HG02571 (cell line): ENCODE results near the gene CCDC149.
"Not testable (repeated sequence)": the region's sequence is repeated elsewhere in the genome, so short reads cannot be mapped to it uniquely, and the experiment has no call there.

ENCODE experiments used
- ATAC-seq: cut with Tn5 transposase; IDR thresholded peaks from one replicate; pipeline ENCODE4 v1.9.1; 2021; ENCODE audit warnings: mild to moderate bottlenecking, moderate library complexity; ENCODE audit not compliant: unreplicated experiment

The CCDC149 gene

GRCh38 chr4:24917076-24917856 is 4.4 kb upstream of the CCDC149 start:
- ATAC-seq: no peak

- no peak for ATAC-seq
Measured at GRCh38 chr4:24915121-24915922, 2.5 kb upstream of the CCDC149 start.

DNA sequence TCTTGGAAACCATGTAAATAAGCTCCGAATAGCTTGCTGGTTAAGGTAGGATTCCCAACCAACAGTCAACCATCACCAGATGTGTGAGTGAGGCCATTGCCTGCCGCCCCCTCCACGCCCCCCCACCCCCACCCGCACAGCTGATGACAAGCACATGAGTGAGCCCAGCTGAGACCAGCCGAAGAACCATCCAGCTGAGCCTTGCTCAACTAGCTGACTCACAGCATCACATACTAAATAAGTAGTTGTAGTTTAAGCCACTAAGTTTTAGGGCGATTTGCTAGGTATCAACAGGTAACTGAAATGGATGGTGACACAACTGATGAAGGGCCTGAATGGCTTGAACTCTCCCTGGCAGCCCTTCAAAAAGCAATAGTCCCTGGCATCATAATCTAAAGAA is 1.6 kb upstream of the CCDC149 start:
- ATAC-seq: no peak

DNA sequence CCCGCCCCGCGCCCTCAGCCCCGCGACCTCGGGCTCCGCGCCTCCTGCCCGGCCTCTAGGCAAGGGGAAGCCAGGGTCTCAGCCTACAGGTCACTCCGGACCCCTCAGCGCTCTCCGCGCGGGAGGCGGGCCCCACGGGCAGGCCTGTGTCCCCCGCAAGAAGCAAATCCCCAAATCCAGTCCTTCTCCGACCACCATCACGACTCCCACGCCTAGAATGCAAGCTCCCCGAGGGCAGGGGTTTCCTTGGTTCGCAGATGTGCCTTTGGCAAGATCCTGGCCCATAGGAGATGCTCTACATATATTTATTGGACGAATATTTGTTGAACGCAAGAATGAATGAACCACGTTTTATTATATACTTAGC is 260 bp upstream of the CCDC149 start:
- ATAC-seq: no peak

DNA sequence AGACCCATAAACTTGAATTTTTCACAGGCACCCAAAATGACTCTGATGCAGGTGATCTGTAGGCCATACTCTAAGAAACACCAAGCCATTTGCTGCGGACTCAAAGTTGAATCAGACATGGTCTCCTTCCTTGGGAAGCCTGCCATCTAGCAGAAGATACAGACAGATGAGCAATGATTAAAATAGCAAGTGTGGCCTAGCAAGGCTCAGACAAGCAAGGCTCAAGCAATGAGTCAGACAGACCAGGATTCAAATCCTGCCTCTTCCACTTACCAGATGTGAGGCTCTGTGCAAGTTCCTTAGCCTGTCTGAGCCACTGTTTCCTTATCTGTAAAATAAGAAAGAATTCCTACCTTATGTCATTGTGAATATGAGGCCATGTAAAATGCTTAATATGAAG is 2.3 kb downstream of the CCDC149 start:
- no peak for ATAC-seq

DNA sequence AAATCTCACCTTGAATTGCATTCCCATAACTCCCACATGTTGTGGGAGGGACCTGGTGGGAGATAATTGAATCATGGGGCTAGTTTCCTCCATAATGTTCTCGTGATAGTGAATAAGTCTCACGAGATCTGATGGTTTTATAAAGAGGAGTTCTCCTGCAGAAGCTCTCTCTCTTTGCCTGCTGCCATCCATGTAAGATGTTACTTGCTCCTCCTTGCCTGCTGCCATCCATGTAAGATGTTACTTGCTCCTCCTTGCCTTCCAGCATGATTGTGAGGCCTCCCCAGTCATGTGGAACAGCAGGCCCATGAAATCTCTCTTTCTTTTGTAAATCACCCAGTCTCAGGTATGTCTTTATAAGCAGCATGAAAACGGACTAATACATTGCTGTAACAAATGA is 3.2 kb downstream of the CCDC149 start:
- not testable (repeated sequence) for ATAC-seq

DNA sequence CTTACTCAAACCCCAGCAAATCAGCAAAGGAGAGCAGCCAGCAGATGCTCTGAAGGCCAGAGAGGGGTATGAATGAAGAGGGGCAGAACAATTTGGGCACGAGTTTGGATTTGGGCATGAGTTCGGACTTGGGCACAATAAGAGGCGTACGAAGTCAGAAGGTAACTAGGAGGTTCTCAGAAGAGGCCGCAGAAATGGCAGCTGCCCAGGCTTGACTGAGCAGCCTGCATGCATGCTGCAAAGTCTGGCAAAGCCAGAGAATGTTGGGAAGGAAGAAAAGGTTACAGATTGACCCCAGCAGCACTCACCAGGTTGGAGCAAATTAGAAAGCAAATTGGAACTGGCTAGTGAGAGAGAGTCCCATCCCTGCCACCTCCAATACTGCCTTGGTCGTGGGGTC is 15.2 kb downstream of the CCDC149 start:
- no peak for ATAC-seq

- no peak for ATAC-seq
Measured at GRCh38 chr4:24896977-24897376, 15.9 kb downstream of the CCDC149 start.

DNA sequence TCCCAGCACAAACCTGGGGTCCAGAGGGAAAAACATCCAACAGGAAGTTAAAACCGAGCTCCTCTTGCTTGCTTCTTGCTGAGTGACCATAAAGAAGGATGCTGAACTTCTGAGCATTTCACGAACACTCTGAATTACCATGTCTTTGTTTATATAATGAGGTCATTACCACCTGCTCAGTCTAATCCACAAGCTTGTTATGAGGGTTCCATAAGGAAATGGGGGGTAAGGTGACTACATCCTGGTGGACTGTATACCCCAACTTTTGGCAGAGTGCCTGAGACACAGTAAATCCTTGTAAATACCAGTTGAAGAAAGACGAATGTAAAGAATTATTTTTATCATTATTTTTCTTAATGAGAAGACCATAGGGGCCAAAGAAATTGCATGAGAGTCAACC is 16.8 kb downstream of the CCDC149 start:
- no peak for ATAC-seq

DNA sequence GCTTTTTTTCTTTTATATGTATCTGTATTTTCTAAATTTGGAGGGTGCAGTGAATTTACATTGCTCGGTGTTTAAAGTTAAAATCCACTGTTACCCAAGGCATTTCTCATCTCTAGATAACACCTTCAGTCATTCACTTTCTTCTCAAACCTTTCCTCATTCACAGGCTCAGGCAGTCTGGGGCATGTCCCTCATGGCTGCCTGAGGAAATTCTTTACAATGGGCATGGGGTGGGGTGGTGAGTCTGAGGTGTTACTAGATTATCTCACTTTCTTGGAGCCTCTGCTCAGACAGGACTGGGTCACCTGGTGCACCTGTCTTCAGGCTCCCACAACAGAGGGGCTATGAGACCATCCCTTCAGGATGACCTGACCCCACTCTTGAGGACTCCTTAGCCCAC is 17.4 kb downstream of the CCDC149 start:
- no peak for ATAC-seq

DNA sequence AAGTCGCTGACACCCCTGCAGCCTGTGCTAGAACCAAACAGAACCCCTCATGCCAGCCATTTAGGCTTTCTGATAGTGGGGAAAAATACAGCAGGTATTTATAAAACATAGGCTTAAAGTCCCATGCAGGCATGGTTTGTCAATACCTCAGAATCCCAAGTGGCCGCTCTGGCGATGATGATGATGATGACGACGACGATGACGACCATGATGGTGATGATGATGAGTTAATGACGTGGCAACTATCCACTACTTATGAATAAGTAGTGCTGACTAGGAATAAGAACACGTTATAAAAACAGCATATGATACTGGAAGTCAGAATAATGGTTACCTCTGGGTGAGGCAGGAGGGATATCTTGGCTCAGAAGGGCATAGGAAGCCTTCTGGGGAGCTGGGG is 18.0 kb downstream of the CCDC149 start:
- no peak for ATAC-seq

DNA sequence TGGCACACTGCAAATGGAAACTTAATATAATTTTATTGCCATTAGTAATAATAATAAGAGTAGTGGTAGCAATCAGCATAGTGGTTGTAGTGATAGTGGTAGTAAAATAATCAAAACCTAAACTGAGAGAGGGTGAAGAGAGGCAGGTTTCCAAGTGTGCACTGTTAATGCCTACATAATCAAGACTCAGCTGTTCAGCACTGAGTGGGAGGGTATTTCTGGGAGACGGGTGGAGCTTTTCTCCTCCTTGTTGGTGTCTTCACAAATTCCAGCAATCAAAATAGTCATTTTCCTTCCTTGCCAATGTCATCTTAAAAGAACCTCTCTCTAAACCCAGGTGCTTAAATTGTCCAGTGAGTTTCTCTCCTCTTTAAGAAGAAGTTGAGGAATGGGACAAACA is 18.6 kb downstream of the CCDC149 start:
- ATAC-seq: no peak

GRCh38 chr4:24892778-24893177 is 20.1 kb downstream of the CCDC149 start:
- no peak for ATAC-seq

GRCh38 chr4:24892278-24892677 is 20.6 kb downstream of the CCDC149 start:
- no peak for ATAC-seq

- no peak for ATAC-seq
Measured at GRCh38 chr4:24890561-24891126, 22.2 kb downstream of the CCDC149 start.

- ATAC-seq: no peak
Measured at GRCh38 chr4:24889991-24890390, 22.9 kb downstream of the CCDC149 start.

DNA sequence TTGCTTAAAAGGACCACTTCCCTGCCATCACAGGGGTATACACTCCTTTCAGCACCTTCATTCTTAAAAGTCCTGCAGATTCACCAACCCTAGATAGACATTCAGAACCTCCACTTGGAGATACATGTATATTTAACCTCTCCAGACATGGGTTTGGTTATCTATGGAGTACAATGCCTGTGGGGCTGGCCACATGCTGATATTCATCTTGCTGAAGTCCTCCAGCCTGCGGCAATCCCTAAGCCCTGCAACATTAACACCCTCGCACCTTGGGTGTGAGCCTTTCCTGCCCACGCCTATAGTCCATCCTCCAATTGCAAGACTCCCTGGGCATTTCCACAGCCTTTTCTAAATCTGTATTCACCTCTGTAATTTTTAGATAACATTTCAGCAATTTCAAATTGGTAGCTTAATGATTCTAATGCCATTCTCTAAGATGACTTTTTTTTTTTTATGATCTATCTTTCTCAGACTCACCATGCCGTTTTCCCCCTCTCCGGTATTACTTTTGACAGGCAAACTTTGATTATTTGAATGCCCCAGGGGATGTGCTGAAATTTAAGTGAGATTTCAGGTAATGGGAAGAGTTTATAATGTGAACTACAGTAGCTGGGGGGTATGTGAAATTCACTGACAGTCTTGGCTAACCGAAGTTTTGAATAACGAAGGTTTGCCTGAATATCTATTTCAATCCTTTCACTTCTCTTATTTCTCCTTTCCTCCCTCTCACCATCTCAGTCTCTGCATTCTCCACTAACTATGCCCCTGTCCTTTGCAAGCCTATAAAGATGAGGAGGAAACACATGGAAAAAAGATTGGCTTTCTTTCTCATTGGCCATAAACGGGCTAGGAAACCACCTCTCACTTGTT is 24.1 kb downstream of the CCDC149 start:
- ATAC-seq: no peak

DNA sequence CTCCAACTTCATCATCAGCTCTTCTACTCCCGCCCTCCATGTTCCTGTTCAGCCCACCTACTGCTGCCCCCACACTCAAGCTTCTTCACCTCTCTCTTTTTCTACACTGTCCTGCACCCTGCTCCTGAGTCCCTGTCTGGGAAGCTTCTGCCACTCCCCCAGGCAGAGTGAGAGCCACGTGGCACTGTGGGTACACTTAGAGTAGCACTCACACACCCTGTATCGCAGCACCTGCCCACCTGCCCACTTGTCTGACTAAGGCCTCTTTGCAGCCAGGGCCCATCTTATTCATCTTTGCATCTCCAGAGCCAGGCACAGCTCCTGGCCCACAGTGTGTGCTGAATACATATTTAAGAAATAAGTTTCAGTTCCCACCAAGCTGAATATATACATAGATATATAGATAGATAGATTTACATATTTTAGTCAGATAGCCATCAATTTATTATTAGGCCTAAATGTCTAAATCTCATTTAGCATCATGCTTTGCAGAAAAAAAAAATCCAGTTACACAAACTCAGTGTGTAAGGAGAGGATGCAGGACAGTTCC is 24.9 kb downstream of the CCDC149 start:
- ATAC-seq: no peak

DNA sequence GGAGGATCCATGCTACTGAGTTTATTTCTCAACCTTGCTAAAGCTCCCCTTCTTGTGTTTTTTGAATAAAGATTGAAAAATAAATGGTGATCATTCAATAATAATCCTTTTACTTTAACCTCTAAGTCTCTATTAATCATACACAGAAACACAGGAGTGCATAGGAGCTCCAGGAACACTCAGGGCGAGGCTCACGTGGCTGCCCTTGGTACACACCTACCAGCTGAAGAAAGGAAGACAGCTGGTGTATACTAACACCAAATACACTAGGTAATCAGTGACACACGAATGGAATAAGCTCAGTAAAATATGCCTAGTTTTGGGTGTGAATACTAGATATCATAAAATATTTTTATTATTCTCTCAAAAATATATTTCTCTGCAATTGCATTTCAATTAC is 26.2 kb downstream of the CCDC149 start:
- no peak for ATAC-seq

DNA sequence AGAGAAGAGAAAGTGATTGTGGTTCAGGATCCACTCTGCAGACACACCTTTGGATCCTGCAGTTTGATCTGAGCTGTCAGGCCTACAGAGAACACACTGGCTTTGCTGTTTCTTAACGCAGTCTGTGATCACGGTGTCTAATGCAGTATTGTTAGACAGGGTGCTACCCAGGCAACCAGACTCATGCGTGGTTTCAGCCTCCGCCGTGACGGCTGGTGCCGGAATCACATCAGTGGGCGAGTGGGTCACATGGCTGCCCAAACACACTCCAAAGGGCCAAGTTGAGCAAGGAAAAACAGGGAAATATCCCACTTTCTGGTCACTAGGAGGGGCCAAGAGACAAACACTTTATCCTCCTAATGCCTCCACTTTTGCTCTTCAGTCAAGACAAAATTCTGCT is 27.5 kb downstream of the CCDC149 start:
- ATAC-seq: no peak

- ATAC-seq: no peak
Measured at GRCh38 chr4:24884902-24885301, 27.9 kb downstream of the CCDC149 start.
